A673 (cell line): ENCODE results near the gene PERM1. TPM values are rescaled to one million over a fixed set of nuclear protein-coding genes. Genes with fewer than 3 reads are reported as not detected.

Experiments
- BruUV-seq: library from RNA; stranded (reverse); fragments of 400-500 nt; replicated peaks from 2 replicates; lab custom pipeline; 2021; lab: Mats Ljungman, UMichigan
- CTCF ChIA-PET: fragments of 300-600 bp; sonication (Branson Sonifier 250); formaldehyde crosslinking; loops from one replicate; lab custom pipeline; 2022; ENCODE audit warnings: antibody characterized with exemption; lab: Charles Lee
- POLR2A ChIA-PET: fragments of 300-600 bp; sonication (Branson Sonifier 250); formaldehyde crosslinking; loops from one replicate; lab custom pipeline; 2022; ENCODE audit warnings: antibody characterized with exemption; ENCODE audit not compliant: low non-redundant PET; lab: Charles Lee
- DNase-seq: peaks from one replicate; pipeline ENCODE4 v3.0.0-alpha.2; 2015; ENCODE audit warnings: low spot score
- H3K27ac ChIP-seq: fragments of 200-600 bp; sonication (generic); 2 replicates; pipeline ENCODE4 v1.5.1; 2016; ENCODE audit warnings: mixed run types, low read depth, mild to moderate bottlenecking, mixed read lengths, antibody characterized with exemption, low read length; ENCODE audit not compliant: poor library complexity, severe bottlenecking
- H3K27me3 ChIP-seq: fragments of 200-600 bp; sonication (generic); replicated peaks from 2 replicates; pipeline ENCODE4 v1.6.1; 2017; ENCODE audit warnings: mixed run types, low read depth, mild to moderate bottlenecking, mixed read lengths, antibody characterized with exemption, low read length; ENCODE audit not compliant: insufficient read depth, poor library complexity
- H3K36me3 ChIP-seq: fragments of 200-600 bp; sonication (generic); 2 replicates; pipeline ENCODE4 v1.6.1; 2016; ENCODE audit warnings: mixed run types, mild to moderate bottlenecking, mixed read lengths, antibody characterized with exemption, low read length; ENCODE audit not compliant: insufficient read depth, poor library complexity, severe bottlenecking
- H3K4me1 ChIP-seq: fragments of 200-600 bp; sonication (generic); 2 replicates; pipeline ENCODE4 v1.6.1; 2017; ENCODE audit warnings: mixed run types, mild to moderate bottlenecking, mixed read lengths, antibody characterized with exemption, low read length; ENCODE audit not compliant: insufficient read depth, poor library complexity, severe bottlenecking
- H3K4me3 ChIP-seq: fragments of 200-600 bp; sonication (generic); 2 replicates; pipeline ENCODE4 v1.5.1; 2016; ENCODE audit warnings: low read depth, mixed run types, mild to moderate bottlenecking, mixed read lengths, low read length; ENCODE audit not compliant: poor library complexity, severe bottlenecking
- H3K9me3 ChIP-seq: fragments of 200-600 bp; sonication (generic); 2 replicates; pipeline ENCODE4 v1.6.1; 2016; ENCODE audit warnings: mixed run types, low read depth, mild to moderate bottlenecking, mixed read lengths, antibody characterized with exemption, low read length; ENCODE audit not compliant: poor library complexity, severe bottlenecking
- CTCF ChIP-seq: fragments of 300-800, 200-600 bp; sonication (generic); conservative IDR thresholded peaks from 2 replicates; pipeline ENCODE4 v1.5.1; 2017; ENCODE audit warnings: low read depth, mild to moderate bottlenecking, antibody characterized with exemption, low read length, moderate library complexity, mixed read lengths
- EZH2 ChIP-seq: fragments of 200-600 bp; sonication (generic); IDR thresholded peaks from 2 replicates; pipeline ENCODE4 v1.6.1; 2017; ENCODE audit warnings: borderline replicate concordance, low read depth, mild to moderate bottlenecking, mixed read lengths, antibody characterized with exemption, low read length; ENCODE audit not compliant: poor library complexity, severe bottlenecking
- intact Hi-C: fragments of 100-400 bp; cut with micrococcal nuclease; formaldehyde crosslinking; loops from one replicate; pipeline ENCODE4 v1.10.0; 2022; ENCODE audit not compliant: unreplicated experiment
- total RNA-seq: library from RNA; stranded (reverse); gene quantifications from 2 replicates; pipeline ENCODE4 v1.2.3, GENCODE V29; 2021

Gene PERM1
- total RNA-seq, 1 experiment from 2014 or later = not detected

GRCh38 chr1:940107-941014 is 41.5 kb downstream of the PERM1 start:
- TF ChIP-seq CTCF = no peak
- no peak for TF ChIP-seq EZH2
- BruUV-seq = no TSS peak
- ChIA-PET CTCF (interaction anchor here (0.6 to 1.0 kb wide), 4 partner anchors 12 to 66 kb away, joined by 3 to 5 read pairs (median 4); no protein-coding TSS in a partner anchor), POLR2A (interaction anchor here (0.7 kb wide), 1 partner anchor 14 kb away, joined by 9 read pairs; no protein-coding TSS in a partner anchor)
- Histone ChIP-seq H3K36me3 (peaks cover 18% of the 10 kb centered on the region), H3K4me1 (peaks cover 93% of the 10 kb centered on the region), H3K27me3 (no peaks in the 10 kb centered on the region), H3K27ac (peak overlapping the region; percentile 59), H3K4me3 (peak overlapping the region; percentile 45), H3K9me3 (no peaks in the 10 kb centered on the region)
- peak; percentile 93 for DNase-seq
- intact Hi-C loops = loop anchor here (2.0 kb wide), 1 partner anchor 36 kb away; no protein-coding TSS in a partner anchor

- CTCF ChIA-PET = interaction anchor here (0.7 kb wide), 1 partner anchor 28 kb away, joined by 4 read pairs; no protein-coding TSS in a partner anchor
- peak overlapping the region; percentile 40 for H3K27ac ChIP-seq
- DNase-seq = no peak
- TF ChIP-seq CTCF = no peak
- no peak for TF ChIP-seq EZH2
- H3K4me1 ChIP-seq = peaks cover 93% of the 10 kb centered on the region
- H3K36me3 ChIP-seq = peaks cover 10% of the 10 kb centered on the region
- BruUV-seq = no TSS peak
- H3K27me3 ChIP-seq = no peaks in the 10 kb centered on the region
- POLR2A ChIA-PET = interaction anchor here (0.7 kb wide), 2 partner anchors 13 to 463 kb away, joined by 3 to 9 read pairs; no protein-coding TSS in a partner anchor
- peak overlapping the region; percentile 45 for H3K4me3 ChIP-seq
- H3K9me3 ChIP-seq = no peaks in the 10 kb centered on the region
- intact Hi-C loops = loop anchor here (2.0 kb wide), 1 partner anchor 35 kb away; no protein-coding TSS in a partner anchor
Measured at GRCh38 chr1:939511-940106, 42.3 kb downstream of the PERM1 start.

- H3K27ac ChIP-seq = peak overlapping the region; percentile 40
Measured at GRCh38 chr1:938711-939489, 43.0 kb downstream of the PERM1 start.

More at GRCh38 chr1:938711-939489, 43.0 kb downstream of the PERM1 start:
- no peak for TF ChIP-seq CTCF
- no peak for TF ChIP-seq EZH2
- Histone ChIP-seq H3K27me3 (no peaks in the 10 kb centered on the region), H3K4me3 (no peak overlapping the region), H3K36me3 (peaks cover 5% of the 10 kb centered on the region), H3K9me3 (no peaks in the 10 kb centered on the region), H3K4me1 (peaks cover 86% of the 10 kb centered on the region)
- DNase-seq = no peak
- intact Hi-C loops = no loop called here
- ChIA-PET POLR2A (interaction anchor here (0.7 kb wide), 1 partner anchor 463 kb away, joined by 3 read pairs; no protein-coding TSS in a partner anchor), CTCF (no interaction called here)
- BruUV-seq = no TSS peak
